ENCODE data around the gene JARID2. TPM values are rescaled to one million over a fixed set of nuclear protein-coding genes. Genes with fewer than 3 reads are reported as not detected.

Gene JARID2
- total and polyA plus RNA-seq, 4 donors: 1.4 to 12.3 (median 3.4) TPM

DNA sequence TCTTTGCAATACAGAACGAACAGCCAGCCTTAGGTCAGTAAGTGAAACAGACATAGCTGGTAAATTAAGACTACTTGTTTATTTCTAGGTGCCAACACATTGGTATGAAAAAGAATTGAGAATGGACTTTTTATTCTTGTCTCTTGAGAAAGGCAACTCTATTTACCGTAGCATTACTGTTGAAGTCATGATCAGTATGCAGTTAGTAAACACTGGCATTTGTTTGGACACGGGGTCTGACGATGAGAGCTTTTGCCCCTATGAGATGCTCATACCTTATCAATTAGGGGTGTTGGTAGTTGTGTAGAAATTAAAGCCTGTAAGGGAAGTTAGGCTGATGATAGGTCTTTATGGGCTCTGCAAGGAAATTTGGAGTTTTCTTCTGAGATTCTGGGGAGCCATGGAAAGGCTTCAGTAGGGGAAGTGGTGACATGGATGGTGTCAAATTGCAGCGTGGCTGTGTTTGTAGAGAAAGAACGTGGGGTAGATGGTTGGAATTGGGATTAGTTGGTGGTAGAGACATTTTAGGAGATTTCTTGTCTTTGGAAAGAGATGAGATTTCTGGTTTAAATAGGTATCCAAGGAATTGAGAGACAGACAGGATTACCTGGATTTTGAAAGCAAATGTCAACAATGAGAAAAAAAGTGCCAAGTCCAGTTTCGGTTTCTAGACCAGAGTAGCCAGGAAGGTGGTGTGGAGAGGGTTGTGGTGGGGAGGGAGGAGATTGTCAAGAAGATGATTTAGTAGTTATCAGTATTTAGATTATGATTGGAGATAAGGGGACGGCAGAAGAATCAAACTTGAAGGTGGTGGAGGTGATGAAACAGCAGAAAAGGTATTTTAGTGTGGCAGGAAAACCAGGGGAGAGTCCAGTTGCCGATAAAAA lies 116.6 kb downstream of the JARID2 start (continued):
- TF ChIP-seq, protein P1, sequence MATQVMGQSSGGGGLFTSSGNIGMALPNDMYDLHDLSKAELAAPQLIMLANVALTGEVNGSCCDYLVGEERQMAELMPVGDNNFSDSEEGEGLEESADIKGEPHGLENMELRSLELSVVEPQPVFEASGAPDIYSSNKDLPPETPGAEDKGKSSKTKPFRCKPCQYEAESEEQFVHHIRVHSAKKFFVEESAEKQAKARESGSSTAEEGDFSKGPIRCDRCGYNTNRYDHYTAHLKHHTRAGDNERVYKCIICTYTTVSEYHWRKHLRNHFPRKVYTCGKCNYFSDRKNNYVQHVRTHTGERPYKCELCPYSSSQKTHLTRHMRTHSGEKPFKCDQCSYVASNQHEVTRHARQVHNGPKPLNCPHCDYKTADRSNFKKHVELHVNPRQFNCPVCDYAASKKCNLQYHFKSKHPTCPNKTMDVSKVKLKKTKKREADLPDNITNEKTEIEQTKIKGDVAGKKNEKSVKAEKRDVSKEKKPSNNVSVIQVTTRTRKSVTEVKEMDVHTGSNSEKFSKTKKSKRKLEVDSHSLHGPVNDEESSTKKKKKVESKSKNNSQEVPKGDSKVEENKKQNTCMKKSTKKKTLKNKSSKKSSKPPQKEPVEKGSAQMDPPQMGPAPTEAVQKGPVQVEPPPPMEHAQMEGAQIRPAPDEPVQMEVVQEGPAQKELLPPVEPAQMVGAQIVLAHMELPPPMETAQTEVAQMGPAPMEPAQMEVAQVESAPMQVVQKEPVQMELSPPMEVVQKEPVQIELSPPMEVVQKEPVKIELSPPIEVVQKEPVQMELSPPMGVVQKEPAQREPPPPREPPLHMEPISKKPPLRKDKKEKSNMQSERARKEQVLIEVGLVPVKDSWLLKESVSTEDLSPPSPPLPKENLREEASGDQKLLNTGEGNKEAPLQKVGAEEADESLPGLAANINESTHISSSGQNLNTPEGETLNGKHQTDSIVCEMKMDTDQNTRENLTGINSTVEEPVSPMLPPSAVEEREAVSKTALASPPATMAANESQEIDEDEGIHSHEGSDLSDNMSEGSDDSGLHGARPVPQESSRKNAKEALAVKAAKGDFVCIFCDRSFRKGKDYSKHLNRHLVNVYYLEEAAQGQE (IDR thresholded peaks at IDR 0.05): no peak
- TF ChIP-seq NR2F2 (IDR thresholded peaks at IDR 0.05): no peak
- TF ChIP-seq HNF4A (conservative IDR thresholded peaks at IDR 0.05): peak; percentile 45 to 51
- TF ChIP-seq EGR1 (IDR thresholded peaks at IDR 0.05; ENCODE audit: low read depth in 2 of 2): no peak
- TF ChIP-seq, protein P2, sequence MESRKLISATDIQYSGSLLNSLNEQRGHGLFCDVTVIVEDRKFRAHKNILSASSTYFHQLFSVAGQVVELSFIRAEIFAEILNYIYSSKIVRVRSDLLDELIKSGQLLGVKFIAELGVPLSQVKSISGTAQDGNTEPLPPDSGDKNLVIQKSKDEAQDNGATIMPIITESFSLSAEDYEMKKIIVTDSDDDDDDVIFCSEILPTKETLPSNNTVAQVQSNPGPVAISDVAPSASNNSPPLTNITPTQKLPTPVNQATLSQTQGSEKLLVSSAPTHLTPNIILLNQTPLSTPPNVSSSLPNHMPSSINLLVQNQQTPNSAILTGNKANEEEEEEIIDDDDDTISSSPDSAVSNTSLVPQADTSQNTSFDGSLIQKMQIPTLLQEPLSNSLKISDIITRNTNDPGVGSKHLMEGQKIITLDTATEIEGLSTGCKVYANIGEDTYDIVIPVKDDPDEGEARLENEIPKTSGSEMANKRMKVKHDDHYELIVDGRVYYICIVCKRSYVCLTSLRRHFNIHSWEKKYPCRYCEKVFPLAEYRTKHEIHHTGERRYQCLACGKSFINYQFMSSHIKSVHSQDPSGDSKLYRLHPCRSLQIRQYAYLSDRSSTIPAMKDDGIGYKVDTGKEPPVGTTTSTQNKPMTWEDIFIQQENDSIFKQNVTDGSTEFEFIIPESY (IDR thresholded peaks at IDR 0.05): no peak
- TF ChIP-seq RXRA (IDR thresholded peaks at IDR 0.05): peak; percentile 9 to 39

DNA sequence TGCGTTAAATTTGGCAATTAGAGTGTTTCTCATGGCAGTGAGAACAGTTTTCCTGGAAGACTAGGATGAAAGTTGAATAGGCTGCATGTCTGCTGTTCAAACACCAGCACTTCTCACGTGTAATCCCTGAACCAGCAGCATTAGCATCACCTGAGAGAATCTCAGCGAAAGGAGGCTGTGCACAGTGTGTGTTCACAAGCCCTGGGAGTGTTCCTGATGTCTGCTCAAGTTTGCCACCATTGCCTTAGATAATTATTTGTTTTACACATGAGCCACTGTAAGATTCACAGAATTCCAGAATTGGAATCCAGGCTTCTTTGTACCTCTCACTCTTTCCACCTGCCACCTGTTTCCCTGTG lies 117.3 kb downstream of the JARID2 start:
- no peak for DNase-seq (ENCODE audit: low spot score)
- 51% methylated on average over 3 of the region's 3 CpGs for WGBS
- Histone ChIP-seq H3K36me3 (ENCODE audit: control insufficient read depth in 4 of 4, insufficient read depth in 3 of 4, low read depth in 1 of 4, low read length in 3 of 4) (no peaks in the 10 kb centered on the region), H3K27ac (ENCODE audit: low read depth in 1 of 2, low read length in 2 of 2) (peak overlapping the region; percentile 56 to 74), H3K9me3 (ENCODE audit: control insufficient read depth in 4 of 4, low read length in 3 of 4) (no peaks in the 10 kb centered on the region), H3K9ac (ENCODE audit: low read depth in 1 of 2, low read length in 2 of 2) (peak overlapping the region in 1 of 2 donors; percentile 30), H3K4me1 (ENCODE audit: control insufficient read depth in 4 of 4, insufficient read depth in 4 of 4, low read length in 3 of 4) (peaks cover 10 to 40% (median 30%) of the 10 kb centered on the region in 4 donors), H3K27me3 (ENCODE audit: control insufficient read depth in 4 of 4, insufficient read depth in 4 of 4, low read length in 3 of 4) (no peaks in the 10 kb centered on the region), H3K4me3 (ENCODE audit: low read depth in 1 of 3, low read length in 3 of 3) (peak overlapping the region; percentile 22 to 37 (median 31))
- TF ChIP-seq HNF4A (conservative IDR thresholded peaks at IDR 0.05): no peak
- TF ChIP-seq YY1 (IDR thresholded peaks at IDR 0.05): peak; percentile 40

DNA sequence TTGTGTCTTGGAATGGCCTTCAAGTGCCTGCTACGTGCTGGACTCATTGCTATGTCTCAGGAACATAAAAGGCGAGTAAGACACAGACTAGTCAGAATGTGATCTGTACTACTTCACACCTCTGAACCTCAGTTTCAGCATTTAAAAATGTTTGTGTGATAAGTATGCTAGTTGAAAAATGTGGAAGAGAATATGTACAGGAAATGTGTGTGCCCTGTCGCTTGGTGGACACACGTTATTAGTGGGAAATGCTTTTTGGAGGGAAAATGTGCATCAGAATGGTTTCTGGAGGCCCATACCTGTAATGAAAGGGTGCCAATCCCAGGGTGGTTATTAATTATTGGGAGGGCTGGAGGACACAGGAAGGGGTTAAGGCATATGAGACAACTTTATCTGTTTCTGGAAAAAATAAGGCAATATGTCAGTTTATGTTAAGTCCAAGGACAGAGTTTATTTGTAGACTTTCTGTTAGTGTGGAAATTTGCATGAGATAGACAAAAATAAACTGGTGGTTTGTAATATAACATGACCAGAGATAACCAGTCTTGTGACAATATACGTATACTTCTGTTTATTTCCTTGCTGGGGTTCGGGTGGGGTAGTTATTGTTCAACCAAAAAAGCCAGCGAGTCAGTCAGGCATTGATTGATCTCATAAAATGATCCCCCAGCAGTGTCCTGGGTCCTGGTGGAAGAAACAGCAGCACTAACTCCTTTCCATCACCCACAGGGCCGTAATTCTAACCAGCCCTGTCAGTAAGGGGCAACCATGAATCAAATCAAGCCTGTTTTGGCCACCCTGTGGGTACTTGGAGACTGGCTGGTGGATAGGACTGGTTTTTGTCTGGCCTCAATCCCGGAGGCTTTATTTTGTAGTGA lies 117.9 kb downstream of the JARID2 start:
- Histone ChIP-seq H3K9ac (ENCODE audit: low read depth in 1 of 2, low read length in 2 of 2) (no peak overlapping the region), H3K4me1 (ENCODE audit: control insufficient read depth in 4 of 4, insufficient read depth in 4 of 4, low read length in 3 of 4) (peaks cover 10 to 40% (median 30%) of the 10 kb centered on the region in 4 donors), H3K27me3 (ENCODE audit: control insufficient read depth in 4 of 4, insufficient read depth in 4 of 4, low read length in 3 of 4) (no peaks in the 10 kb centered on the region), H3K27ac (ENCODE audit: low read depth in 1 of 2, low read length in 2 of 2) (peak overlapping the region in 1 of 2 donors; percentile 74), H3K36me3 (ENCODE audit: control insufficient read depth in 4 of 4, insufficient read depth in 3 of 4, low read depth in 1 of 4, low read length in 3 of 4) (no peaks in the 10 kb centered on the region), H3K9me3 (ENCODE audit: control insufficient read depth in 4 of 4, low read length in 3 of 4) (no peaks in the 10 kb centered on the region), H3K4me3 (ENCODE audit: low read depth in 1 of 3, low read length in 3 of 3) (no peak overlapping the region)
- no peak for DNase-seq (ENCODE audit: low spot score)
- 64% methylated on average over 9 of the region's 9 CpGs for WGBS
- TF ChIP-seq, protein P3, sequence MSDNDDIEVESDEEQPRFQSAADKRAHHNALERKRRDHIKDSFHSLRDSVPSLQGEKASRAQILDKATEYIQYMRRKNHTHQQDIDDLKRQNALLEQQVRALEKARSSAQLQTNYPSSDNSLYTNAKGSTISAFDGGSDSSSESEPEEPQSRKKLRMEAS (IDR thresholded peaks at IDR 0.05): no peak
- no peak for TF ChIP-seq EGR1 (IDR thresholded peaks at IDR 0.05; ENCODE audit: low read depth in 2 of 2)
- TF ChIP-seq, protein P4, sequence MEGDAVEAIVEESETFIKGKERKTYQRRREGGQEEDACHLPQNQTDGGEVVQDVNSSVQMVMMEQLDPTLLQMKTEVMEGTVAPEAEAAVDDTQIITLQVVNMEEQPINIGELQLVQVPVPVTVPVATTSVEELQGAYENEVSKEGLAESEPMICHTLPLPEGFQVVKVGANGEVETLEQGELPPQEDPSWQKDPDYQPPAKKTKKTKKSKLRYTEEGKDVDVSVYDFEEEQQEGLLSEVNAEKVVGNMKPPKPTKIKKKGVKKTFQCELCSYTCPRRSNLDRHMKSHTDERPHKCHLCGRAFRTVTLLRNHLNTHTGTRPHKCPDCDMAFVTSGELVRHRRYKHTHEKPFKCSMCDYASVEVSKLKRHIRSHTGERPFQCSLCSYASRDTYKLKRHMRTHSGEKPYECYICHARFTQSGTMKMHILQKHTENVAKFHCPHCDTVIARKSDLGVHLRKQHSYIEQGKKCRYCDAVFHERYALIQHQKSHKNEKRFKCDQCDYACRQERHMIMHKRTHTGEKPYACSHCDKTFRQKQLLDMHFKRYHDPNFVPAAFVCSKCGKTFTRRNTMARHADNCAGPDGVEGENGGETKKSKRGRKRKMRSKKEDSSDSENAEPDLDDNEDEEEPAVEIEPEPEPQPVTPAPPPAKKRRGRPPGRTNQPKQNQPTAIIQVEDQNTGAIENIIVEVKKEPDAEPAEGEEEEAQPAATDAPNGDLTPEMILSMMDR (IDR thresholded peaks at IDR 0.05; ENCODE audit: low read depth, low read length, missing input control): no peak
- no peak for TF ChIP-seq FOXA1 (IDR thresholded peaks at IDR 0.05)
- TF ChIP-seq, protein P1 (IDR thresholded peaks at IDR 0.05): no peak
- no peak for TF ChIP-seq JUND (IDR thresholded peaks at IDR 0.05)
- no peak for TF ChIP-seq GABPA (IDR thresholded peaks at IDR 0.05 in 1 of 2, conservative IDR thresholded peaks at IDR 0.05 in 1 of 2)
- no peak for TF ChIP-seq HNF4A (conservative IDR thresholded peaks at IDR 0.05)
- no peak for TF ChIP-seq SP1 (IDR thresholded peaks at IDR 0.05)
- no peak for TF ChIP-seq FOXA2 (IDR thresholded peaks at IDR 0.05)
- TF ChIP-seq TAF1 (conservative IDR thresholded peaks at IDR 0.05): no peak
- TF ChIP-seq HNF4G (IDR thresholded peaks at IDR 0.05): no peak

Measured in liver (tissue), 9 donors.